Renal cortex interstitium (tissue), 11 donors: ENCODE measurements around the gene PPIL4. TPM values are rescaled to one million over a fixed set of nuclear protein-coding genes. Genes with fewer than 3 reads are reported as not detected.

Experiments
- DNase-seq, 11 donors: peaks; one replicate each; pipeline ENCODE4 v3.0.0-alpha.2; 2013; ENCODE audit warnings: low read depth in 9 of 11, low spot score in 4 of 11; ENCODE audit errors: extremely low read depth in 1 of 11
- polyA plus RNA-seq, 3 donors: library from polyadenylated mRNA; unstranded; fragments of 120-200 nt; gene quantifications; one replicate each; pipeline ENCODE4 v1.2.1, GENCODE V29; 2013; ENCODE audit not compliant: insufficient read length in 3 of 3

The PPIL4 gene
- polyA plus RNA-seq, 3 donors, result 53.2 to 66.6 (median 59.4) TPM

GRCh38 chr6:149493761-149494320 is 52.0 kb downstream of the PPIL4 start:
- no peak for DNase-seq

- no peak for DNase-seq
Observed at GRCh38 chr6:149492798-149493343, 53.0 kb downstream of the PPIL4 start.

- no peak for DNase-seq
Observed at GRCh38 chr6:149489967-149490366, 55.9 kb downstream of the PPIL4 start.

- peak in 3 of 11 donors; percentile 21 to 58 (median 30) for DNase-seq
Observed at GRCh38 chr6:149488815-149489214, 57.0 kb downstream of the PPIL4 start.

DNA sequence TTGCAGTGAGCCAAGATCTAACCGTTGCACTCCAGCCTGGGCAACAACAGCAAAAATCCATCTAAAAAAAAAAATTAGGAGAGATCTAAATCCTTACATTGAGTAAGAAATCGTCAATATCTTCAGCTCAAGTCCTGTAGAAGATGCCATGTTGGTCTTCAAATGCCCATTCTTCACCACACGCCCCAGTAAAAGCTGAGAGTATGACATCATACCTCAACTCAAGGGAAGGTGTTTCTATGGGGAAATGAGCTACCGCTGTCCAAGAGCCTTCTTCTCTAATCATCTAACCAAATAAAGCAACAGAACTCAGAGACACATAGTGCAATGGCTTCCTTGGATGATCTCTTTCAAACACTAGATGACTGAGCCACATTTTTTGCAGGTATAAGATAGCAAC is 58.5 kb downstream of the PPIL4 start:
- no peak for DNase-seq

DNA sequence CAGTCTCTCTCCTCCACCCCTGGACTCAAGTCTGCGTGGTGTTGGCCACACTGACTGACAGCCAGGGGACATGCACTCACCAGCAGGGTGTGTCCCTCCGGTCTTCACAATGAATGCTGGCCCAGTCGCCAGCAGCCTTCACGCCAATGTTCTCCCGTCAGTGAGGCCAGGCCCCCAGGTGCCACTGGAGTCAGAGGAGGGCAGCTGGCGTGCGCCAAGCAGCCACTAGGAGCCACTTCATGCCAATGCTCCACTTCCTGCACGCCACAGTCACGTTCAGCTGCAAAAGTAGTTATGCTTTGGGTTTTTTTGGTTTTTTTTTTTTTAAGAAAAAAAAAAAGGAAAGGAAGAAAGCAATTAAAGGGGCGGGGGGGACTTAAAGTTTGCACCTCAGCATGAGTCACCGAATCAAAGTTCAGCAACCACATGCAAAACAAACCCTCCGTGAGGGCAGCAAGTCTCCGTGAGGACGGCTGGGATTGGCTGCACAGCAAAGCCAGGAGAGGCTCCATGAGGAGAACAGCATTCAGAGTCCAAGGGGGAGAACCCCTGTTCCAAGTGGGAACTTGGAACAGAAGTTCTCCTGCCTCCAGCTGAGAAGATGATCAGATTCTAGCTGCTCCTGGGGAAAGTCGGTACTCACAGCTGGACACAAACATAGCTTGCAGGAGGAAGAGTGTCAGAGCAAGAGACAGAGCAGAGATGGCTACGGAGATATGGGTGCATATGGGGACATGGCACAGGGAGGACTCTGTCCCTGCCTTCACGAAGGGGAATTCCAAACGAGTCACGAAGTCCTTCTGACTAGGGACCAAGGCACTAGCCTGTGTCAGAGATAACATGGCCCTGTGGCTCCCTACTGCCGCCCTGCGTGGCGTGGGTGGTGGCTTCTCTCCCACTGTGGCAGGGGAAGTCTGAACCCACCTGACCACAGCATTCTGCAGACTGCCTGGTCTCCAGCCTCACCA is 60.8 kb downstream of the PPIL4 start, which contains the start of gene ZC3H12D:
Gene ZC3H12D, minus strand, starts transcription at position 282 of the 968 bp plus-strand sequence. CDS start 10,471 bp downstream, outside the sequence.
- no peak for DNase-seq

GRCh38 chr6:149483849-149484655 is 61.8 kb downstream of the PPIL4 start:
- no peak for DNase-seq

DNA sequence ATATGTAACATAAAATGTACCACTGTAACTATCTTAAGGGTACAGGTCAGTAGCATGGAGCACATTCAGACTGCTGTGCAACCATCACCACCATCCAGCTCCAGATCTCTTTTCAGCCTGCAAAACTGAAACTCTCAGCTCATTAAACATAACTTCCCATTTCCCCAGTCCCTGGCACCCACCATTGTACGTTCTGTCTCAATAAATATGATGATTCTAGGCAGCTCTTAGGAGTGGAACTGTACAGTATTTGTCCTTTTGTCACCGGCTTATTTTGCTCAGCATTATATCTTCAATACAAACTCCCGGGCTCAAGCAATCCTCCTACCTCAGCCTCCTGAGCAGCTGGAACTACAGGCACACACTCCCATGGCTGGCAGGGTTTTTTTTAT is 62.5 kb downstream of the PPIL4 start:
- DNase-seq, result no peak

DNA sequence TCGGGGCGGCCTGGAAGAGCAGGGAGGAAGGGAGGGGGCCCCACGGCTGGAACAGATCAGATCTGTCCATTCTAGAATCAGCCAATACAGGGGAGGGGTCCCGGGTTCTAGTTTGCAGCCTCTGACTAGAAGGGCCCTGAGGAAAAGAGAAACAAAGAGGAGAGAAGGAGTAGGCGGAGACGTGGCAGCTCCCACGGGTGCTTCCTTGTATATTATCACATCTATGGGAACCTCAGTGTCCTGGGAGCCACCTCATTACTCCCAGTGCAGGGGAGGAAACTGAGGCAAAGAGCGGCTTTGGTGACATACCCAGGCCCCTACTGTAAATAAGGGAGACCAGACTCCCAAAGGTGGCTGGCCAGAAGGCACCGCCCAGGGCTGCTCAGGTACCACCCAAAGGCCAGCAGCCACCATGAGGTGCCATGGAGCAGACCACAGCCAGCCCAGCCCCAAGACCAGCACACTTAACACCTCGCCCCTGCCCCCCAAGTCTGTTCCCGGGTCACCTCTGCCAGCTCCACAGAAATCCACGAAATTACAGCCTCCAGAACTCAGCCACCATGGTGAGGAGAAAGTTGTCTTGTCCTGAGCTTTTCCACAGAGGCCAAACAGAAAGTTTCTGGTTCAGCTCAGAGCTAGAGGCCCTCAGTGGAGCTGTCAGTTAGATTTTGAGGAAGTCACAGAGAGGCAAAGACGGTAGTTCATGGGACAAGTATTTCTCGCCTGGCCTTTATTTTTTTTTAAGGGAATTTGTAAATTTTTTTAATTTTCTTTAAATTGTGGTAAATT is 63.1 kb downstream of the PPIL4 start:
- no peak for DNase-seq

GRCh38 chr6:149480502-149481280 is 65.2 kb downstream of the PPIL4 start:
- no peak for DNase-seq

DNA sequence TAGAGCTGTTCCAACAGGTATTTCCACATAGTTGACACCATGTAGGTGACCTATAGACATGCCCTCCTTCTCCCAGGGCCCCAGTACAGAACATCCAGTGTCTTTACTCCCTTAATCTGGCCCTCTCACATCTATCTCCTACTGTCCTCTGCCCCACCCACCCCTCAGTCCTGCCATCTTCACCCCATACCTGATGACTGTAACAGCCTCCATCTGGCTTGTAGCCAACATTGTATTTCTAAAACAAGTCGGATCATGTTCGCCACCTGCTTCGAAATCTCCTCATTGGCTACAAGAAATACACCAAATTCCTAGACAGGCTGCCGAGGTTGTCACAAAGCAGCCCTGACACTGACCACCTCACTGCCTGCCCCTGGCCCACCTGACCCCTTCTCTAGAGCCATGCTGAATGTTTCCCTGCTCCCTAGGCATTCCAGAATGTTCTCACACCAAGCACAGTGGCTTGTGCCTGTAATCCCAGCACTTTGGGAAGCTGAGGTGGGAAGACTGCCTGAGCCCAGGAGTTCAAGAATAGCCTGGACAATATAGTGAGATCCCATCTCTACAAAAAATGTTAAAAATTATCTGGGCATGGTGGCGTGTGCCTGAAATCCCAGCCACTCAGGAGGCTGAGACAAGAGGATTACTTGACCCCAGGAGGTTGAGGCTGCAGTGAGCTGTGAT is 67.1 kb downstream of the PPIL4 start:
- no peak for DNase-seq

- DNase-seq, result no peak
Observed at GRCh38 chr6:149477544-149477943, 68.3 kb downstream of the PPIL4 start.

DNA sequence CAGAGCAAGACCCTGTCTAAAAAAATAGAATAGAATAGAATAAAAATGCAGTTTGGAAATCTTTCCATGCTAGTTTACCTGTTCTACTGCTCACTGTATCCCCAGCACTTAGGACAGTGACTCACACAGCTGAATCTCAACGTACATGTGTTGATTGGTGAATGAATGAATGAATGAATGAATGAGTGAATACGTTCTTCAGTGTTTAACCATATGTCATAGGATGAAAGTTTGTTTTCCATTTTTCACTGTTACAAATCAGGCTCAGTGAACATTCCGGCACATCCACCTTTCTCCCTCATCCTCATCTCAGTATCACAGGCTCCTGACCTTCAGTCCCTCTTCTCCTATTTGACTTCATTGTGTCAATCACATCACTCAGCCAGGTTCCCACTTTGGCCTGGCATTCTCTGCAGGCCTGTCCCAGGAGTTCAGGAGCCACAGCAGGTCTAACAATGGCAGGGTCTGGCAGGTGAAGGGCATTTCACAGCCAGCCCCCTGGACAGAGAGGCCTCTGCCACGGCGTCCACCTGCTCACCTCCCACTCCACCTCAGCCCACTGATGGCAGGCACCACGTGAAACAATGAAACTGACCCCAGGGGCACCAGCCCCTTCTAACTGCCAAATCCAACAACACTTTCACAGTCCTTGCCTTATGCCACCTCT is 68.9 kb downstream of the PPIL4 start:
- no peak for DNase-seq

DNA sequence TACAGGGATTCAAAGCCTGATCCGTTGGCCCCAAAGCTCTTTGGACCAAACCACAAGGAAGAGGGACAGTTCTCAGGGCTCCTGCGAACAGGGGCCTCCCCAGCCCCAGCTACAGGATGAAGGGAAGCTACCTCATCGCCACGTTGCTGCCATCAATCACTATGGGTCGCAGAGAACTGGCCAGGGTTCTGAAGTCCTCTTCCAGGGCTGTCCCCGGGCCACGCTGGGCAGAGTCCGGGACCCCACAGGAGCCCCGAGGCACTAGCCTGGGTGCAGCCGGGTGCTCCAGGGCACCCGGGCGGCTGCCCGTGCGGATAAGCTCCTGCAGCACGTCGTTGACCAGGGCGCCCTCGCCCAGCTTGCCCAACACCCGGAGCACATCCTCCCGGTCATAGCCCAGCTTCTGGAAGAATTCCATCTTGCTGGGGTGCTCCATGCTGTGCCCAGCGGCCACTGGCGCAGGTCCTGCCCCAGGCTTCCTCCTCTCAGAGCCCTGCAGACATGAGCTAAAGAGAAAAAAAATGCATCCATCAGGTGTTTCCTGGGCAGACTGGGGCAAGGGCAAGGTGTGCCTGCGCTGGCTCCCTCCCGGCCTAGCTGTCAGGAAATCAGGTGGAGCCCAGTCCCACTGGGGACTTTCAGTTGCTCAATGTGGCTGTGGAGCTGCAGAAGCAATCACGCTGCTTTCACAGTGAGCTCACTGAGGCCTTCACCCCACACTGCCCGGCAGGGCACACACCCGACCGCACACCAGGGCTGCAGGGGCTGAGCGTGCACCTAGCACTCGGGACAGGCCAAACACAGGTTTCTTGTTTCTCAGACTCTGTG is 71.5 kb downstream of the PPIL4 start:
- no peak for DNase-seq

DNA sequence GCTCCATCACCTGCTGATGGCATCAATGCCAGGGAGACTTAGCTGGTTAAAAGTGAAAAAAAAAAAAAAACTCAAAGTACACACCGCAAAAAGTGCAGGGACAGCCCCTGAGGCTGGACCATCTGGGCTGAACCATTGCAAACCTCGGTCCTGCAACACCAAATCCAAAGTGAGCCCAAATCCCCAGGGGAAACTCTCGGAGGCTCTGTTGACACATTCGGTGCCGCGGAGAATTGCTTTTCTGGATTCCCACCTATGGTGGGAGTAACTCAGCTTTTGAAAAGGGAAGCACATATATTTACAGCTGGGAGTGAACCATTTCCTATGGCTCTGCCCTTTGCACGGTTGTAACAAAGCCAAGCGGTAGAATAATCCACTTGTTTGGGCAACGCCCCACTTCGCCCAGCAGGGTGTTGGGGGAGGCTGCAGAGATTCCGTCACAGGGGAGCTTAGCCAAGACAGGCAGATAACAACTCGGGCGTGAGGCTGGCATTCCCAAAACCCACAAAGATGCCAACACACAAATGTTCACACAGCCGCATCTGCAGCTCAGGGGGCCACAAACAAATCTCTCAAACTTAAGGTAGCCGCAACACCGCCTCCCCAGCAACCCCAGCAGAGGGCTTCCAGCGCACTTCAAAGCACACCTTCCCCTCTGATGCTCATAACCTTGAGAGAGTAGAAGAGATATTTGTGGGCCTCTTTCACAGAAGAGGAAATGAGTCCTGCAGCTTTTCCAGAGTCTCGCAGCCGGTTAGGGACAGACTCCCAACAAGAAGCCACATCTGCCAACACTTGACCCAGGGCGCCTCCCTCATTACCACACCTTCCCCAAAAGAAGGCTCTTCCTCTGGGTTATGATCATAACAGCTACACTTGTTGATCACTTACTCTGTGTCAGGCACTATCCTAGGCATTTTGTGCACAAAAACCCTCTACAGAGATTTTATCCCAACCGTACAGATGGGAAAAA is 72.5 kb downstream of the PPIL4 start:
- DNase-seq, result no peak
